Activated CD8-positive, alpha-beta T cell treated with anti-CD3 and anti-CD28 coated beads for 36 hours (primary cell): Measurements from ENCODE around the gene TAC4. TPM values are rescaled to one million over a fixed set of nuclear protein-coding genes. Genes with fewer than 3 reads are reported as not detected.

Experiments
- ATAC-seq: fragments of 200-7000 bp; cut with Tn5 transposase; one replicate; pipeline ENCODE4 v1.10.0; 2021; ENCODE audit warnings: mild to moderate bottlenecking, moderate library complexity
- CTCF ChIA-PET: fragments of 350-600 bp; sonication (Branson Sonifier 250); formaldehyde crosslinking; loops from one replicate; lab custom pipeline; 2021; ENCODE audit warnings: antibody characterized with exemption; lab: Charles Lee
- POLR2A ChIA-PET: fragments of 350-600 bp; sonication (Branson Sonifier 250); formaldehyde crosslinking; loops from one replicate; lab custom pipeline; 2021; ENCODE audit warnings: antibody characterized with exemption; lab: Charles Lee
- DNase-seq: peaks from one replicate; pipeline ENCODE4 v3.0.0-alpha.2; 2020
- H3K27ac Mint-ChIP-seq: one replicate; pipeline ENCODE4 v1.8.0; 2021; ENCODE audit warnings: mild to moderate bottlenecking, mixed read lengths
- H3K27me3 Mint-ChIP-seq: one replicate; pipeline ENCODE4 v1.8.0; 2021; ENCODE audit warnings: mixed read lengths
- H3K36me3 Mint-ChIP-seq: one replicate; pipeline ENCODE4 v1.8.0; 2021; ENCODE audit warnings: low read depth, mixed read lengths
- H3K4me1 Mint-ChIP-seq: one replicate; pipeline ENCODE4 v1.8.0; 2021; ENCODE audit warnings: low read depth, mixed read lengths
- H3K4me3 Mint-ChIP-seq: one replicate; pipeline ENCODE4 v1.8.0; 2021; ENCODE audit warnings: mild to moderate bottlenecking, moderate library complexity, mixed read lengths
- H3K9me3 Mint-ChIP-seq: one replicate; pipeline ENCODE4 v1.8.0; 2021; ENCODE audit warnings: mixed read lengths
- intact Hi-C: fragments of 100-400 bp; cut with micrococcal nuclease; formaldehyde crosslinking; loops from one replicate; pipeline ENCODE4 v1.10.0; 2022
- total RNA-seq, 2 experiments: library from RNA; stranded (reverse); gene quantifications; one replicate each; pipeline ENCODE4 v1.2.3, GENCODE V29; 2021
- TF ChIP-seq, protein P1 (sequence below): fragments of 200-600 bp; IDR thresholded peaks from one replicate; pipeline ENCODE4 v1.8.0; 2022; ENCODE audit warnings: antibody characterized with exemption, mild to moderate bottlenecking

The TAC4 gene
- total RNA-seq, 2 experiments from 2014 or later, result not detected

DNA sequence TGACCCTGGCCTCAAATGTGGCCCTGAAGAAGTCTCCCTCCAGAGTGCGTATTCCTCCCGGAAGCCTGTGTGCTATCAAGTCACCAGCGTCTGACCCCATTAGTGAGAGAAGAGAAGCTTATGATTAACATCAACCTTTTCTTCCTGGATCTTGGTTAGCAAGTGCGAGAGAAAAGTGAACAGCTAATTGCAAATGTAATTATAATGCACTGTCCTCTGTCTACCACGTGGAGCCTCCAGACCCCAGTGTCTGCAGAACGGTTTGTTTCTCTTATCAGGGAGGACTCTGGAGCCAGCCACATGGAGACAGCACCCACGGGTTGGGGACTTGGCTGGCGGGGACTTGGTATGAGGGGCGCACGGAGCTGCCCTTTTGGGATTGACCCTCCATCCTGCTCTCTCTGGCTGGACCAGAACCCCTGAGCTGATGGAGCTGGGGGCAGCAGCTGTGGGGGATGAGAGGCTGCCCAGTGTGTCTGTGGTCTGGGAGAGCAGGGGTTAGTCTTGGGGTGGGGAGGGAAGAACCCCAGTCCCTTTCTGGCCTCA is 5.7 kb upstream of the TAC4 start:
- Mint-ChIP-seq H3K36me3 (no peaks in the 10 kb centered on the region), H3K27ac (no peak overlapping the region), H3K27me3 (no peaks in the 10 kb centered on the region), H3K4me1 (peaks cover 14% of the 10 kb centered on the region), H3K4me3 (no peak overlapping the region), H3K9me3 (no peaks in the 10 kb centered on the region)
- POLR2A ChIA-PET, result no interaction called here
- CTCF ChIA-PET, result interaction anchor here (1.0 to 5.6 kb wide), 6 partner anchors 8 to 296 kb away, joined by 5 to 45 read pairs (median 6); no protein-coding TSS in a partner anchor
- ATAC-seq, result no peak
- intact Hi-C loops, result loop anchor here (10.0 kb wide), 1 partner anchor 279 kb away; the partner anchor contains the start of gene NXPH3
- TF ChIP-seq, protein P1, sequence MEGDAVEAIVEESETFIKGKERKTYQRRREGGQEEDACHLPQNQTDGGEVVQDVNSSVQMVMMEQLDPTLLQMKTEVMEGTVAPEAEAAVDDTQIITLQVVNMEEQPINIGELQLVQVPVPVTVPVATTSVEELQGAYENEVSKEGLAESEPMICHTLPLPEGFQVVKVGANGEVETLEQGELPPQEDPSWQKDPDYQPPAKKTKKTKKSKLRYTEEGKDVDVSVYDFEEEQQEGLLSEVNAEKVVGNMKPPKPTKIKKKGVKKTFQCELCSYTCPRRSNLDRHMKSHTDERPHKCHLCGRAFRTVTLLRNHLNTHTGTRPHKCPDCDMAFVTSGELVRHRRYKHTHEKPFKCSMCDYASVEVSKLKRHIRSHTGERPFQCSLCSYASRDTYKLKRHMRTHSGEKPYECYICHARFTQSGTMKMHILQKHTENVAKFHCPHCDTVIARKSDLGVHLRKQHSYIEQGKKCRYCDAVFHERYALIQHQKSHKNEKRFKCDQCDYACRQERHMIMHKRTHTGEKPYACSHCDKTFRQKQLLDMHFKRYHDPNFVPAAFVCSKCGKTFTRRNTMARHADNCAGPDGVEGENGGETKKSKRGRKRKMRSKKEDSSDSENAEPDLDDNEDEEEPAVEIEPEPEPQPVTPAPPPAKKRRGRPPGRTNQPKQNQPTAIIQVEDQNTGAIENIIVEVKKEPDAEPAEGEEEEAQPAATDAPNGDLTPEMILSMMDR, result no peak
- DNase-seq, result no peak

DNA sequence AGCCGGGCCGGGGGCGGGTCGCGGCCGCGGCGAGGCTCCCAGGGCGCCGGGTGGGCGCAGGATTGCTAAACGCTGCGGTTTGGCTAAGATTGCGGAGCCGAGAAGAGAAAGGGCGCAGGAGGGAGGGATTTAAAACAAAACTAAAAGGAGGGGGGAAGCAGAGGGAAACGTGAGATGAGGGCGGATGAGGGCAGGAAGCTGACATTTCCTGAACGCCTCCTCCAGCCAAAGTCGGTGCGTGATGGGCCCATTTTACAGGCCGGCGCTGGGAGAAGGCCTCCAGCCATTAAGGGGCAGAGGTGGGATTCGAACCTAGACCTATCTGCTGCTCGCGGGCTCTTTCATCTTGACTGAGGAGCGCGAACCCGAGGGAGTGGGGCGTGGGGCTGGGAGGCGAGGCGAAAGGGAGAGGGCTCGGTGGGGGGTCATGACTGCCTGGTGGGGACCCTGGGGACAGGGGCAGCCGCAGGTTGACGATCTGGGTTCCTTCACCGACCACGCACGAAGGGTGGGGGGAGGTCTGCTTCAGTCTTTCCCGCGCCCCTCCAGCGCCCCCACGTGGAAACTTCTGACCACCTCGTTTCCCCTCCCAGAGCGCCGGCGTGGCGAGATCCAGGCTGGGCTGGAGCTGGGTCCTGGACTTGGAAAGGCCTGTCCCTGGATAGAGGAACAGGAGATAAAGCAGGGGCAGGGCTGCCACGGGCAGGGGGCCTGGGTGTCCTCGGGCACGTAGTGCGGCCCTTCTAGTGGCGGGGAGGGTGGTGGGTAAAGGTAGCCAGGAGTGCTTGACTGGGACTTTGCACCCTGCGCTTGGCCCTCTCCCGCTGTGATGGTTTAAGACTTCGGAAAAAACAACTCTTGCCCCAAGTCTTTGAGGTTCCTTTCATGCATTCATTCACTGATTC is 3.8 kb upstream of the TAC4 start:
- intact Hi-C loops, result loop anchor here (10.0 kb wide), 1 partner anchor 277 kb away; the partner anchor contains the start of gene NXPH3
- DNase-seq, result peak; percentile 80
- H3K9me3 Mint-ChIP-seq, result no peaks in the 10 kb centered on the region
- H3K4me1 Mint-ChIP-seq, result peaks cover 14% of the 10 kb centered on the region
- no peaks in the 10 kb centered on the region for H3K27me3 Mint-ChIP-seq
- ChIA-PET POLR2A (interaction anchor here (0.6 to 1.4 kb wide), 4 partner anchors 10 to 145 kb away, joined by 3 to 5 read pairs (median 4); no protein-coding TSS in a partner anchor), CTCF (interaction anchor here (0.7 to 5.6 kb wide), 13 partner anchors 10 to 294 kb away, joined by 3 to 45 read pairs (median 5); no protein-coding TSS in a partner anchor)
- ATAC-seq, result peak; percentile 77
- no peaks in the 10 kb centered on the region for H3K36me3 Mint-ChIP-seq
- H3K27ac Mint-ChIP-seq, result peak overlapping the region; percentile 81
- H3K4me3 Mint-ChIP-seq, result peak overlapping the region; percentile 76
- TF ChIP-seq, protein P1, result peak; percentile 80

DNA sequence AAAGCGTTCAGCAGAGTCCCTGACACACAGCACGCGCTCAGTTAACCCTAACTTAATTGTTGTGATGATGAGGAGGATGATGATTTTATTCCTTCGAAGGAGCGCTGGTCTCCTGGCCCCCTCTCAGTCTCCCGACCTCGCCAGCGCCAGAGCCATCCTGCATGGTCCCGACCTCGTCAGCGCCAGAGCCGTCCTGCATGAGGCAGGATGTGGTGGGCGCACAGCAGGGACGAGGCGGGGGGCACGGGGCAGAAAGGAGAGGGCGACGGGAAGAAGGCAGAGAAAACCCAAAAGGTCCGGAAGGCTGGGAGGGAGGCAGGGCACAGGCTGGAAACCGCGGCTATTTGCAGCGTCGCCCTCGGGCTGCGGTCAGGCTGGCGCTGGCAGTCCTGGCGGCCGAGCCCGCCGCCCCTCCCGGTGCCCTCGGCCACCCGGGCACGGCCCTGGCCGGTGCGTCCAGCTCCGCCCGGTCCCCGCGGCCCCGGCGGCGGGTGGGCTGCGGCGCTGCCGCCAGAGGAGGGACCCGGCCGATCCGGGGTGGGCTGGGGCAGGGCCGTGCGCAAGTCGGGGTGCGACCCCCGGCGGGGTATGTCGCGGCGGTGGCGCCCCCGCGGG is 3.0 kb upstream of the TAC4 start:
- Mint-ChIP-seq H3K36me3 (no peaks in the 10 kb centered on the region), H3K27me3 (no peaks in the 10 kb centered on the region), H3K4me3 (peak overlapping the region; percentile 77), H3K9me3 (no peaks in the 10 kb centered on the region), H3K4me1 (peaks cover 14% of the 10 kb centered on the region), H3K27ac (peak overlapping the region; percentile 71)
- intact Hi-C loops, result loop anchor here (10.0 kb wide), 1 partner anchor 276 kb away; the partner anchor contains the start of gene NXPH3
- TF ChIP-seq, protein P1, result no peak
- CTCF ChIA-PET, result interaction anchor here (0.7 to 5.6 kb wide), 9 partner anchors 12 to 293 kb away, joined by 3 to 45 read pairs (median 5); no protein-coding TSS in a partner anchor
- DNase-seq (peak; percentile 13), ATAC-seq (peak; percentile 13)
- POLR2A ChIA-PET, result interaction anchor here (0.6 to 1.4 kb wide), 4 partner anchors 12 to 205 kb away, joined by 3 to 4 read pairs (median 3); partner anchors contain the start of gene ITGA3

DNA sequence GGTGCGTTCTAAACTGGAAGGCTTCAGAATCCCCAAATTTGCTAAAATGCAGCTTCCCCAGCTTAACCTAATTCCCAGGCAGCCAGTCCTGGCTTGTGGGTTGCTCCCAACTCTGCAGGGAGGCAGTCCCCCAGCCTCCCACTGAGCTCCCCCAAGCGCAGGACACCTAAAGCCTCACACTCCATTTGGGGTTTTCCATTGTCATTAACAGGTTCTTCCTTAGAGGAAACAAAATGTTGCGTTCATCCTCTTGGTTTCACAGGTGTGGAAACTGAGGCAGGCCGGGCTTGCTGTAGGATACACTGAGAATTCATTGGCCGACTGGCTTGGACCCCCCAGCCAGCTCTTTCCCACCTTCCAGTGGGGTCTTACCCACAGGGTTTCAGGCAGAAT is 2.3 kb upstream of the TAC4 start:
- H3K9me3 Mint-ChIP-seq, result no peaks in the 10 kb centered on the region
- ChIA-PET POLR2A (interaction anchor here (0.6 to 1.2 kb wide), 4 partner anchors 11 to 276 kb away, joined by 3 to 5 read pairs (median 3); no protein-coding TSS in a partner anchor), CTCF (interaction anchor here (1.0 to 5.6 kb wide), 5 partner anchors 10 to 293 kb away, joined by 3 to 45 read pairs (median 4); no protein-coding TSS in a partner anchor)
- intact Hi-C loops, result loop anchor here (10.0 kb wide), 1 partner anchor 275 kb away; the partner anchor contains the start of gene NXPH3
- ATAC-seq (no peak), DNase-seq (no peak)
- no peak overlapping the region for H3K27ac Mint-ChIP-seq
- H3K4me3 Mint-ChIP-seq, result peak overlapping the region; percentile 77
- TF ChIP-seq, protein P1, result no peak
- H3K4me1 Mint-ChIP-seq, result peaks cover 15% of the 10 kb centered on the region
- no peaks in the 10 kb centered on the region for H3K36me3 Mint-ChIP-seq
- no peaks in the 10 kb centered on the region for H3K27me3 Mint-ChIP-seq
